H1 (cell line): ENCODE results near the gene GPR39. TPM values are rescaled to one million over a fixed set of nuclear protein-coding genes. Genes with fewer than 3 reads are reported as not detected.

Experiments used
- CTCF ChIA-PET: fragments of 300-600 bp; sonication (Branson Sonifier 250); formaldehyde crosslinking; loops from one replicate; lab custom pipeline; 2021; ENCODE audit not compliant: partially characterized antibody; lab: Charles Lee
- POLR2A ChIA-PET: fragments of 300-600 bp; sonication (Branson Sonifier 250); formaldehyde crosslinking; loops from one replicate; lab custom pipeline; 2021; ENCODE audit warnings: inconsistent platforms; ENCODE audit not compliant: partially characterized antibody; lab: Charles Lee
- DNase-seq, 2 experiments: peaks; one replicate each; pipeline versions ENCODE4 v3.0.0 to v3.0.0-alpha.2; 2010 to 2022; ENCODE audit warnings: low spot score in 2 of 2, low read depth in 1 of 2, mixed read lengths in 1 of 2
- FAIRE-seq: peaks from 2 replicates; lab custom pipeline; 2011; peaks lifted over from hg19 to GRCh38; lab: Jason Lieb, UNC
- H2AFZ ChIP-seq: 2 replicates; pipeline ENCODE4 v1.8.1; 2012; ENCODE audit warnings: low read length, inconsistent platforms
- H2AK5ac ChIP-seq: 2 replicates; pipeline ENCODE4 v1.6.1; 2013; ENCODE audit warnings: low read depth, low read length
- H2BK120ac ChIP-seq: replicated peaks from 2 replicates; pipeline ENCODE3; 2013; ENCODE audit warnings: low read depth, low read length, inconsistent platforms
- H2BK12ac ChIP-seq: 2 replicates; pipeline ENCODE4 v1.6.1; 2013; ENCODE audit warnings: low read depth, low read length
- H2BK15ac ChIP-seq: 2 replicates; pipeline ENCODE4 v1.6.1; 2013; ENCODE audit warnings: low read length
- H2BK20ac ChIP-seq: 2 replicates; pipeline ENCODE4 v1.6.1; 2013; ENCODE audit warnings: low read length
- H2BK5ac ChIP-seq: 2 replicates; pipeline ENCODE4 v1.6.1; 2013; ENCODE audit warnings: low read depth, low read length
- H3K14ac ChIP-seq: 2 replicates; pipeline ENCODE4 v1.6.1; 2013; ENCODE audit warnings: inconsistent platforms; ENCODE audit not compliant: insufficient read length
- H3K18ac ChIP-seq: 2 replicates; pipeline ENCODE4 v1.6.1; 2013; ENCODE audit warnings: low read length; ENCODE audit errors: extremely low read depth
- H3K23ac ChIP-seq: 2 replicates; pipeline ENCODE4 v1.6.1; 2013; ENCODE audit warnings: inconsistent platforms; ENCODE audit not compliant: insufficient read length
- H3K23me2 ChIP-seq: 2 replicates; pipeline ENCODE4 v1.6.1; 2013; ENCODE audit warnings: low read depth, low read length
- H3K27ac ChIP-seq: 2 replicates; pipeline ENCODE4 v1.6.1; 2011; ENCODE audit warnings: low read depth, low read length, inconsistent platforms
- H3K27me3 ChIP-seq, 4 experiments: replicated peaks in 1 of 4; 1 replicate in 1 of 4; 2 replicates in 3 of 4; pipeline versions ENCODE4 v1.6.1 to v1.8.1; 2011 to 2013; ENCODE audit warnings: low read length in 3 of 4, mild to moderate bottlenecking in 3 of 4, inconsistent platforms in 2 of 4, mixed read lengths in 2 of 4, moderate library complexity in 1 of 4; ENCODE audit not compliant: control insufficient read depth in 3 of 4, insufficient read depth in 3 of 4; ENCODE audit errors: extremely low read depth in 1 of 4
- H3K36me3 ChIP-seq, 4 experiments: 2 replicates each; pipeline versions ENCODE4 v1.6.1 to v1.8.1; 2011 to 2013; ENCODE audit warnings: mild to moderate bottlenecking in 4 of 4, low read length in 3 of 4, moderate library complexity in 2 of 4, control low read depth in 1 of 4, inconsistent platforms in 1 of 4; ENCODE audit not compliant: insufficient read depth in 4 of 4, control insufficient read depth in 2 of 4
- H3K4ac ChIP-seq: replicated peaks from 2 replicates; pipeline ENCODE3; 2013; ENCODE audit warnings: low read length, low read depth, mixed read lengths, inconsistent platforms; ENCODE audit not compliant: insufficient read length
- H3K4me1 ChIP-seq, 4 experiments: replicated peaks in 1 of 4; 1 replicate in 1 of 4; 2 replicates in 3 of 4; pipeline versions ENCODE4 v1.6.1 to v1.8.1; 2011 to 2013; ENCODE audit warnings: low read length in 3 of 4, inconsistent platforms in 2 of 4, mixed read lengths in 1 of 4; ENCODE audit not compliant: insufficient read depth in 4 of 4, control insufficient read depth in 3 of 4
- H3K4me2 ChIP-seq, 2 experiments: 2 replicates each; pipeline versions ENCODE4 v1.6.1 to v1.8.1; 2011 to 2013; ENCODE audit warnings: low read depth in 2 of 2, low read length in 2 of 2, control low read depth in 1 of 2, inconsistent platforms in 1 of 2, mild to moderate bottlenecking in 1 of 2; ENCODE audit not compliant: insufficient read depth in 1 of 2
- H3K4me3 ChIP-seq, 4 experiments: fragments of 200-600, 300-600 bp in 1 of 4; sonication (generic), shearing (Covaris generic), sonication (Bioruptor Twin) in 1 of 4; 2 replicates each; pipeline versions ENCODE4 v1.5.1 to v1.8.1; 2011 to 2016; ENCODE audit warnings: low read length in 4 of 4, low read depth in 3 of 4, control low read depth in 2 of 4, inconsistent platforms in 2 of 4, mild to moderate bottlenecking in 2 of 4, mixed read lengths in 1 of 4, moderate library complexity in 1 of 4; ENCODE audit not compliant: insufficient read depth in 2 of 4; ENCODE audit errors: extremely low read depth in 1 of 4
- H3K56ac ChIP-seq: replicated peaks from 2 replicates; pipeline ENCODE3; 2013; ENCODE audit warnings: low read depth, mild to moderate bottlenecking, mixed read lengths, low read length, inconsistent platforms; ENCODE audit not compliant: insufficient read length
- H3K79me1 ChIP-seq: 2 replicates; pipeline ENCODE4 v1.6.1; 2013; ENCODE audit warnings: low read depth, low read length, control low read depth
- H3K79me2 ChIP-seq, 2 experiments: 2 replicates each; pipeline versions ENCODE4 v1.6.1 to v1.8.1; 2012 to 2013; ENCODE audit warnings: low read length in 2 of 2, mild to moderate bottlenecking in 2 of 2, inconsistent platforms in 1 of 2; ENCODE audit not compliant: insufficient read depth in 2 of 2, control insufficient read depth in 1 of 2
- H3K9ac ChIP-seq, 4 experiments: replicated peaks in 1 of 4; 1 replicate in 1 of 4; 2 replicates in 3 of 4; pipeline versions ENCODE4 v1.6.1 to v1.8.1; 2011 to 2013; ENCODE audit warnings: low read depth in 3 of 4, low read length in 3 of 4, control low read depth in 2 of 4, mild to moderate bottlenecking in 2 of 4, moderate library complexity in 2 of 4, inconsistent platforms in 1 of 4; ENCODE audit errors: extremely low read depth in 1 of 4
- H3K9me3 ChIP-seq, 2 experiments: 2 replicates each; pipeline versions ENCODE4 v1.6.1 to v1.8.1; 2012 to 2013; ENCODE audit warnings: mild to moderate bottlenecking in 2 of 2, moderate library complexity in 2 of 2, control low read depth in 1 of 2, inconsistent platforms in 1 of 2, low read depth in 1 of 2, low read length in 1 of 2, mixed read lengths in 1 of 2; ENCODE audit not compliant: insufficient read depth in 2 of 2
- H4K20me1 ChIP-seq, 2 experiments: replicated peaks in 1 of 2; 2 replicates each; pipeline versions ENCODE3 to v1.8.1; 2011 to 2013; ENCODE audit warnings: inconsistent platforms in 2 of 2, low read length in 2 of 2, mild to moderate bottlenecking in 1 of 2; ENCODE audit not compliant: insufficient read depth in 2 of 2, control insufficient read depth in 1 of 2
- H4K5ac ChIP-seq: 2 replicates; pipeline ENCODE4 v1.6.1; 2013; ENCODE audit warnings: low read length, low read depth, mixed read lengths, inconsistent platforms; ENCODE audit not compliant: insufficient read length
- H4K8ac ChIP-seq: 2 replicates; pipeline ENCODE4 v1.8.0; 2013; ENCODE audit warnings: mild to moderate bottlenecking, moderate library complexity, low read length, inconsistent platforms; ENCODE audit not compliant: insufficient read depth; ENCODE audit errors: extremely low read depth
- H4K91ac ChIP-seq: replicated peaks from 2 replicates; pipeline ENCODE3; 2013; ENCODE audit warnings: low read length, mixed read lengths, inconsistent platforms; ENCODE audit not compliant: insufficient read length
- NRF1 ChIP-seq: IDR thresholded peaks from 2 replicates; pipeline ENCODE4 v1.6.1; 2011; ENCODE audit warnings: mild to moderate bottlenecking, low read depth, low read length, improper control_type of control experiment
- WGBS, 2 experiments: shearing (Covaris generic) in 1 of 2; methylation state at CpG; one replicate each; pipeline versions ENCODE4 v1.1.6 to v1.1.7; 2013 to 2015; ENCODE audit warnings: low lambda C conversion rate in 2 of 2, mixed read lengths in 2 of 2, inconsistent platforms in 1 of 2, low coverage in 1 of 2, missing lambda C conversion rate in 1 of 2; ENCODE audit not compliant: insufficient replicate concordance in 2 of 2, insufficient coverage in 1 of 2, insufficient read length in 1 of 2; ENCODE audit errors: extremely low coverage in 1 of 2, missing lambda C conversion rate in 1 of 2; 5-methylcytosine and 5-hydroxymethylcytosine counted together
- polyA plus RNA-seq, 7 experiments: library from polyadenylated mRNA; depleted of rRNA in 3 of 7; stranded (reverse) in 5 of 7; unstranded in 2 of 7; fragments of >200 nt in 5 of 7; fragments of 200-250 nt in 2 of 7; gene quantifications; 1 replicate in 5 of 7; 2 replicates in 1 of 7; 4 replicates in 1 of 7; pipeline versions ENCODE4 v1.2.1 to v1.2.3, GENCODE V29; 2011 to 2013; ENCODE audit warnings: missing spikeins in 2 of 7, mixed read lengths in 2 of 7
- total RNA-seq: library from RNA; stranded (reverse); fragmentation: NEBNext Ultra II Directional; extraction: Animal tissue kit (Norgen Biotek cat#: 25700); gene quantifications from 2 replicates; pipeline ENCODE4 v1.2.1, GENCODE V29; 2021

The GPR39 gene
- total and polyA plus RNA-seq, 2 of the 8 experiments (the other 6 are each of a cell fraction or from before 2014, with no cell fraction given): 0.63 to 2.7 TPM

DNA sequence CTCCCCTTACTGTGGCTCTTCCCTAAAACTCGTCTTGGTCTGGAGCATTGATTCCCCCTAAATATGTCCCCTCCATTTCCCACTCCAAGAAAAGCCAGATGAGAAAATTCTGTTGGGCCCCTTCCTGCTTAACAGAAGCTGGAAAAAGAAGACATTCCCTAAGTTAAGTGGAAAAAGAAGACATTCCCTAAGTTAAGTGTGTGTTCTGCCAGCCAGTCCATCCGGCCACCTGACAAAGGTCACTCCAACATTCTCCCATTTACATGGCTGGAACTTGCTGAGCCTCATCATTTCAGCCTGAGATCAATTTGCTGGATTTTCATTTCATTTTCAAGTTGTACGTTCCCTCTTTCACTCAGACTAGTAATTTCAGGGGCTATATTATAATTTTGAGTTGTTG lies 201.4 kb downstream of the GPR39 start:
- no peak overlapping the region for H2BK12ac ChIP-seq
- peaks cover 0 to 3% (median under 1%) of the 10 kb centered on the region in 4 experiments; a peak in 2 of 7 replicates for H3K4me1 ChIP-seq
- 81% methylated on average over 3 of the region's 3 CpGs; no CpG with 5 or more reads in 1 of the 2 experiments for WGBS, 2 experiments
- FAIRE-seq (no peak), DNase-seq (no peak)
- no peaks in the 10 kb centered on the region for H3K79me1 ChIP-seq
- no peak overlapping the region for H3K9ac ChIP-seq
- H3K4me2 ChIP-seq: no peak overlapping the region
- no peak overlapping the region for H2BK20ac ChIP-seq
- TF ChIP-seq NRF1: no peak
- no peak overlapping the region for H4K91ac ChIP-seq
- H2BK15ac ChIP-seq: no peak overlapping the region
- no peaks in the 10 kb centered on the region for H3K23me2 ChIP-seq
- no peak overlapping the region for H3K4me3 ChIP-seq
- H3K79me2 ChIP-seq: no peaks in the 10 kb centered on the region
- no peak overlapping the region for H3K18ac ChIP-seq
- no peaks in the 10 kb centered on the region for H3K9me3 ChIP-seq
- no peaks in the 10 kb centered on the region for H3K36me3 ChIP-seq
- no peak overlapping the region for H4K8ac ChIP-seq
- H3K27ac ChIP-seq: no peak overlapping the region
- POLR2A ChIA-PET: no interaction called here
- no peaks in the 10 kb centered on the region for H4K20me1 ChIP-seq
- H3K4ac ChIP-seq: no peak overlapping the region
- no peaks in the 10 kb centered on the region for H3K27me3 ChIP-seq
- H2BK5ac ChIP-seq: no peak overlapping the region
- no peak overlapping the region for H3K56ac ChIP-seq
- no peak overlapping the region for H2BK120ac ChIP-seq
- H2AK5ac ChIP-seq: no peak overlapping the region
- CTCF ChIA-PET: no interaction called here
- H3K14ac ChIP-seq: no peak overlapping the region
- H2AFZ ChIP-seq: no peak overlapping the region
- no peak overlapping the region for H3K23ac ChIP-seq
- no peak overlapping the region for H4K5ac ChIP-seq
